Measurements from ENCODE around the gene DBNL.

DBNL gene

GRCh38 chr7:44109991-44110390, 65.5 kb downstream of the DBNL start:
- no peaks in the 10 kb centered on the region for H3K9me2 ChIP-seq (replicated peaks; ENCODE audit: control insufficient read depth, low read length)
- no peak overlapping the region for H3K4me3 ChIP-seq (ENCODE audit: low read length)
- no peak overlapping the region for H3K4me2 ChIP-seq (ENCODE audit: low read length)
- H3K9me3 ChIP-seq (ENCODE audit: control insufficient read depth, insufficient read depth, low read length), result no peaks in the 10 kb centered on the region
- no peaks in the 10 kb centered on the region for H3F3A ChIP-seq (ENCODE audit: control insufficient read depth, insufficient read depth)
- peaks cover 17% of the 10 kb centered on the region for H3K27me3 ChIP-seq (ENCODE audit: control insufficient read depth, low read length)
- H3K27ac ChIP-seq (ENCODE audit: low read depth, low read length), result no peak overlapping the region
- H3K36me3 ChIP-seq (ENCODE audit: control insufficient read depth, low read length), result peaks cover 15% of the 10 kb centered on the region
- H4K20me1 ChIP-seq (ENCODE audit: control insufficient read depth, insufficient read depth, low read depth, low read length), result no peaks in the 10 kb centered on the region
- H3K4me1 ChIP-seq (ENCODE audit: control insufficient read depth, low read length), result no peaks in the 10 kb centered on the region
- H3K79me2 ChIP-seq (ENCODE audit: control insufficient read depth, low read length), result no peaks in the 10 kb centered on the region
- no peak for TF ChIP-seq CTCF (IDR thresholded peaks at IDR 0.05; ENCODE audit: low read depth, low read length, poor library complexity, severe bottlenecking)
- TF ChIP-seq EZH2phosphoT487 (IDR thresholded peaks at IDR 0.05; ENCODE audit: borderline replicate concordance, low read length), result no peak

- H3K4me2 ChIP-seq (ENCODE audit: low read length), result no peak overlapping the region
- no peaks in the 10 kb centered on the region for H3K79me2 ChIP-seq (ENCODE audit: control insufficient read depth, low read length)
- no peaks in the 10 kb centered on the region for H3K9me3 ChIP-seq (ENCODE audit: control insufficient read depth, insufficient read depth, low read length)
Measured at GRCh38 chr7:44110719-44111635, 66.5 kb downstream of the DBNL start.

More at GRCh38 chr7:44110719-44111635, 66.5 kb downstream of the DBNL start:
- Histone ChIP-seq H3K27ac (ENCODE audit: low read depth, low read length) (no peak overlapping the region), H3F3A (ENCODE audit: control insufficient read depth, insufficient read depth) (no peaks in the 10 kb centered on the region), H3K4me3 (ENCODE audit: low read length) (no peak overlapping the region), H3K27me3 (ENCODE audit: control insufficient read depth, low read length) (peaks cover 8% of the 10 kb centered on the region), H3K36me3 (ENCODE audit: control insufficient read depth, low read length) (peaks cover 24% of the 10 kb centered on the region), H4K20me1 (ENCODE audit: control insufficient read depth, insufficient read depth, low read depth, low read length) (no peaks in the 10 kb centered on the region), H3K4me1 (ENCODE audit: control insufficient read depth, low read length) (no peaks in the 10 kb centered on the region), H3K9me2 (replicated peaks; ENCODE audit: control insufficient read depth, low read length) (no peaks in the 10 kb centered on the region)
- TF ChIP-seq EZH2phosphoT487 (IDR thresholded peaks at IDR 0.05; ENCODE audit: borderline replicate concordance, low read length), result no peak
